HCEC 1CT (cell line): ENCODE data around the gene OSTN.
A peak's percentile ranks its signal among the peaks of the same experiment; 100 is the strongest.
"Not testable (repeated sequence)": the region's sequence is repeated elsewhere in the genome, so short reads cannot be mapped to it uniquely, and the experiment has no call there.

Experiments
- DNase-seq: peaks from one replicate; pipeline ENCODE4 v3.0.0-alpha.2; 2017

The OSTN gene, protein sequence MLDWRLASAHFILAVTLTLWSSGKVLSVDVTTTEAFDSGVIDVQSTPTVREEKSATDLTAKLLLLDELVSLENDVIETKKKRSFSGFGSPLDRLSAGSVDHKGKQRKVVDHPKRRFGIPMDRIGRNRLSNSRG

DNA sequence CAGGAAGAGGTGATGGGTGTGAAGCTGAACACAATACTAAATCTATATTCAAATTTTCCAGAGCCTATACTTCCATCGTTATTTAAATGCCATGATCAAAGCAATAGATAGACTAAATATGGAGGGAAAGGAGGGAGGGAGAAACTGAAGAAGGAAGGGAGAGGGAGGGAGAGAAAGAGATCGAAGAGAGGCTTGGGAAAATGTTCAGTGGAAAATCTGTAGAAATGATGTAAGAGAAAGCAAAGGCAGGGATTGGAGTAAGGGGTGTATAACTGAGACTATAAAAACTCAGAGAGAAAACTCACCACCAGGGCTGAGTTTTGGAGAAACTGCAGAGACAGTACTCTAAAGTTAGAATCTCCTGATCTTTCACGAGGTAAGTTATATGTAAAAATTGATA, at the start of gene OSTN:
Gene OSTN, plus strand, starts transcription at position 310 of the 400 bp plus-strand sequence. CDS start 13,292 bp downstream, outside the sequence.
- no peak for DNase-seq

GRCh38 chr3:191151653-191152052, 47.4 kb upstream of the OSTN start:
- no peak for DNase-seq

DNA sequence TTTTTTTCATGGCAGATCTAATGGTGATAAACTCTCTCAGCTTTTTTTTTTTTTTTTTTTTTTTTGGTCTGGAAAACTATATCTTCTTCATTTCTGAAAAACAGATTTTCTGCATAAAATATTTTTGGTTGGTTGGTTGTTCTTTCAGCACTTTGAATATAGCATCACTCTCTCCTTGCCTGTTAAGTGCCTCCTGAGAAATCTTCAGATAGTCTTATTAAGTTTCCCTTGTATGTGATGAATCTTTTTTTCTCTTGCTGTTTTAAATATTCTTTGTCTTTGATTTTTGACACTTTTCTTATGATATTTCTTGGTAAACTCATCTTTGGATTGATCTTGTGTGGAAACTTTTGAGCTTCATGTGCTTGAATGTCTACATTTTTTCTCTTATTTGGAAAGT, 44.2 kb upstream of the OSTN start:
- no peak for DNase-seq

GRCh38 chr3:191158247-191158646, 40.8 kb upstream of the OSTN start:
- DNase-seq, result no peak

GRCh38 chr3:191158815-191159214, 40.2 kb upstream of the OSTN start:
- no peak for DNase-seq

GRCh38 chr3:191165802-191166201, 33.2 kb upstream of the OSTN start:
- no peak for DNase-seq

- no peak for DNase-seq
Observed at GRCh38 chr3:191166368-191166767, 32.7 kb upstream of the OSTN start.

DNA sequence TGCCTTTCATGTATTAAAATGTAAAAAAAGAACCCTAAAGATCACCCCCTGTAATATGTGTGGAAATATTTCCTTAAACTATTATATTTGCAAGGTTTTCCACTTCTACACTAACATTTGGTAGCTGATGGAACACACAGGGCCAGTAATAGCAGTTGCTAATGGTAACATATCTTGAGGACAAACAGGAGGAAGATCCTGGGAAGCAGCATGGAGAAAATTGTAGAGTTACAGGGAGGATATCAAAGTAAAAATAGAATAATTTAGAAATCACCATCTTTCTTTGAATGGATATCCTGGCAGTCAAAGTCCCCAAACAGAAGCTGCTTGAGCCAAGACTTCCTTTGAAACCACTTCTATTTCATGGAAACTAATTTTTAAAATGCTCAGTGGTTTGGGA, 29.5 kb upstream of the OSTN start:
- DNase-seq, result no peak

- peak; percentile 4 for DNase-seq
Observed at GRCh38 chr3:191170097-191170496, 28.9 kb upstream of the OSTN start.

GRCh38 chr3:191175102-191175501, 23.9 kb upstream of the OSTN start:
- DNase-seq, result no peak

GRCh38 chr3:191176038-191176785, 22.8 kb upstream of the OSTN start:
- DNase-seq, result no peak

GRCh38 chr3:191185382-191185781, 13.7 kb upstream of the OSTN start:
- DNase-seq, result not testable (repeated sequence)

- not testable (repeated sequence) for DNase-seq
Observed at GRCh38 chr3:191188246-191188645, 10.8 kb upstream of the OSTN start.

DNA sequence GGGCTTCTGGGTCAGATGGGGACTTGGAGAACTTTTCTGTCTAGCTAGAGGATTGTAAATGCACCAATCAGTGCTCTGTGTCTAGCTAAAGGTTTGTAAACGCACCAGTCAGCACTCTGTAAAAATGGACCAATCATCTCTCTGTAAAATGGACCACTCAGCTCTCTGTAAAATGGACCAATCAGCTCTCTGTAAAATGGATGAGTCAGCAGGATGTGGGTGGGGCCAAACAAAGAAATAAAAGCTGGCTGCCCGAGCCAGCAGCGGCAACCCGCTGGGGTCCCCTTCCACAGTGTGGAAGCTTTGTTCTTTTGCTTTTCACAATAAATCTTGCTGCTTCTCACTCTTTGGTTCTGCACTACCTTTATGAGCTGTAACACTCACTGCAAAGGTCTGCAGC, 6.8 kb upstream of the OSTN start:
- DNase-seq, result not testable (repeated sequence)

DNA sequence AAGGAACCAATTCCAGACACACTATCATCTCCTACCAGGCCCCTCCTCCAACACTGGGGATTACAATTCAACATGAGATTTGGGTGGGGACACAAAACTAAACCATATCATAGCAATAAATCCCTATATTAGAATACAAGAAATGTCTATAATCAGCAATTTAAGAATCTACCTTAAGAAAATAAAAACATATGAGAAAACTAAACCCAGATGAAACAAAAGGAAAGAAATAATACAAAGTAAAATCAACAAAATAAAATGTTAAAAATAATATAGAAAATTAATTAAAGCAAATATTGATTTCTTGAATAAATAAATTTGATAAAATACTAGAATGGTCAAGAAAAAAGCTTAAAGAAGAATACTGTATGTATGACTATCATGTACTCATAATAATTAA, 6.1 kb upstream of the OSTN start:
- DNase-seq, result no peak

DNA sequence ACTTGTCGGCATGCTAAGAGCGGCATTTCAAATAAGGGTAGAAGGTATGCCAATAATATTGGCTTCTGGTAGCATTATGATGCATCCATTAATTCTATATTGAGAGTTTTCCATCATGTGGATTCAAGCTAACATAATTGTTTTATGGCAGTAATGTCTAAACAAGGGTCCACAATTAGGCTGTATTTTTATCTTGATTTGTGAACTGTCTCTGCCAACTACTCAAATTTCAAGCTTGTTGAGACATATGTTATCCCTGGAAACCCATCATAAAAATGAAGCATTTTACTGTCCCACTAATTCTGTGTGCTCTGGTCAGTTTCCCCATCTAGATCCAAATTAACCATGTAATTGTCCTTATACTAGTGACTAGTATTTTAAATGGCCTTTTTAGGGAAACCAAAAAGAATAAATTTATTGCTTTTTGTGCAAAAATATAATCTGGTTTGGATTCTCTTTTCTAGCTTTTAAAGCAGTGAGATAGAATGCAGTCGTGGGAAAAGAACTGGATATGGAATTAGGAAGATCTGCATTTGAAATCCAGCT, 1.2 kb upstream of the OSTN start:
- no peak for DNase-seq

GRCh38 chr3:191198480-191198879, 561 bp upstream of the OSTN start:
- no peak for DNase-seq

- no peak for DNase-seq
Observed at GRCh38 chr3:191210032-191210431, 11.0 kb downstream of the OSTN start.

- DNase-seq, result no peak
Observed at GRCh38 chr3:191216510-191216909, 17.5 kb downstream of the OSTN start.

DNA sequence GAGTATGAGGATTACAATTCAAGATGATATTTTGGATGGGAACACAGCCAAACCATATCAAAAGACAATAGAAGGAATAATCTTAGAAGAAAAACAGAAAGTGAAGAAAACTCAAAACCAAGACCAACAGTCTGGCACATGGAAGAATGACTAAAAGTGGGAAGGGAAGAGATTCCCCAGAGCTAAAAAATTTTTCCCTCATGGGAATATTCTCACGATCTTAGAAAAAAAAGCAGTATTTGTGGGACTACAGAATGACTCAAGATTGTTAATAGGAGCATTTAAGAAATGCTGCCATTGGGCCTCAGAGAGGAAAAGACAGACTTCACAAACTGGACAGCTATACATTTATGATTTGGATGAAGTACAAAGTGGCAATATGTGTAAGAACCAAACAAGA, 18.3 kb downstream of the OSTN start:
- no peak for DNase-seq

- DNase-seq, result no peak
Observed at GRCh38 chr3:191220908-191221307, 21.9 kb downstream of the OSTN start.

DNA sequence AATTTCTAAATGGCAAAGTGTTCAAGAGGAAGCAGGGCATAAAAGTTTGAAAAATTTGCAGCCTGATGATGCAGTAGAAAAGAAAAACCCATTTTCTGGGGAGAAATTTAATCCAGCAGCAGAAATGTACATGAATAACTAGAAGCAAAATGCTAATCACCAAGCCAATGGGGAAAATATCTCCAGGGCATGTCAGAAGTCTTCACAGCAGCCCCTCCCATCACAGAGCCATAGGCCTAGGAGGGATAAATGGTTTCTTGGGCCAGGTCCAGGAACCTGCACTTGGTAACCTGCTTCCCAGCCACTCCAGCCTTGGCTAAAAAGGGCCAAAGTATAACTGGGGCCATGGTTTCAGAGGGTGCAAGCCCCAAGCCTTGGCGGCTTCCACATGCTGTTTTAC, 22.6 kb downstream of the OSTN start:
- DNase-seq, result no peak

DNA sequence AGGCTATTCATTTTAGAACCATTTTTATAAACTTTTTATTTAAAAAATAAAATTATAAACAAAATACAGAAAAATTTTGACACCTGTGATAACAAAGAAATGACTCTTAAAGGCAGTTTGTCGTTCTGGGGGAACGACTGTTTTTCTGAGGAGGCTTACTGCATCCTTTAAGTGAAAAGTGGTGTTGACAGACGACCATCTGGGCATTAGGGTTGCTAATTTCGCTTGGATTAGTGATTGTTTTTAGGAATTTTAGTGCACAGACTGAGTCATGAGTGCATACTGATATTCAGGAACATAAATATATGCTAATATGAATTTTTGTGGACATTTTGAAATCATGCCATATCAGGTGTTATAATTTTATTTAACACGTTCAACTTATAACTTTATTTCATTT, 28.5 kb downstream of the OSTN start:
- DNase-seq, result no peak

- DNase-seq, result no peak
Observed at GRCh38 chr3:191234216-191234615, 35.2 kb downstream of the OSTN start.
